Gastrocnemius medialis (tissue), 4 donors: Measurements from ENCODE around the gene RNF169.

Experiments used
- CTCF ChIP-seq, 5 experiments: fragments of 450-650 bp in 3 of 5; fragments of 200-600 bp in 2 of 5; sonication (generic) in 2 of 5; IDR thresholded peaks in 4 of 5; conservative IDR thresholded peaks in 1 of 5; 1 replicate in 4 of 5; 2 replicates in 1 of 5; pipeline ENCODE4 v1.5.1; 2016 to 2019; ENCODE audit warnings: antibody characterized with exemption in 5 of 5, mild to moderate bottlenecking in 3 of 5, moderate library complexity in 3 of 5
- POLR2A ChIP-seq, 2 donors: fragments of 450-650 bp; IDR thresholded peaks; one replicate each; pipeline ENCODE4 v1.6.1; 2017; ENCODE audit warnings: antibody characterized with exemption in 2 of 2, mild to moderate bottlenecking in 2 of 2, moderate library complexity in 2 of 2

GRCh38 chr11:74749965-74750296 lies 1.3 kb downstream of the RNF169 start:
- TF ChIP-seq CTCF (IDR thresholded peaks at IDR 0.05 in 4 of 5, conservative IDR thresholded peaks at IDR 0.05 in 1 of 5), result no peak
- no peak for TF ChIP-seq POLR2A (IDR thresholded peaks at IDR 0.05)
